SKM-1 treated with dmso at 0.1 percent for 144 hours (cell line): ENCODE data around the gene TET2.

ENCODE experiments used
- DNase-seq: peaks from one replicate; lab custom pipeline; 2025; ENCODE audit not compliant: unreplicated experiment; lab: John Stamatoyannopoulos, UW

The TET2 gene

GRCh38 chr4:105146276-105147015 lies at the start of gene TET2:
Gene TET2, plus strand, starts transcription at chr4:105146876. Its CDS starts 87,067 bp downstream, at chr4:105233943.
- peak; percentile 74 for DNase-seq

- DNase-seq: no peak
Observed at GRCh38 chr4:105102016-105102415, 44.7 kb upstream of the TET2 start.

GRCh38 chr4:105106426-105106825 lies 40.2 kb upstream of the TET2 start:
- no peak for DNase-seq

- no peak for DNase-seq
Observed at GRCh38 chr4:105107095-105107856, 39.4 kb upstream of the TET2 start.

GRCh38 chr4:105108971-105109370 lies 37.7 kb upstream of the TET2 start:
- DNase-seq: no peak

- DNase-seq: no peak
Observed at GRCh38 chr4:105112274-105112673, 34.4 kb upstream of the TET2 start.

- DNase-seq: peak; percentile 81
Observed at GRCh38 chr4:105113800-105114199, 32.9 kb upstream of the TET2 start.

- peak; percentile 43 for DNase-seq
Observed at GRCh38 chr4:105116616-105117319, 29.9 kb upstream of the TET2 start.

GRCh38 chr4:105119356-105119755 lies 27.3 kb upstream of the TET2 start:
- no peak for DNase-seq

- DNase-seq: peak; percentile 35
Observed at GRCh38 chr4:105120626-105121025, 26.1 kb upstream of the TET2 start.

GRCh38 chr4:105122350-105122749 lies 24.3 kb upstream of the TET2 start:
- DNase-seq: no peak

- DNase-seq: no peak
Observed at GRCh38 chr4:105126311-105127169, 20.1 kb upstream of the TET2 start.

- no peak for DNase-seq
Observed at GRCh38 chr4:105127170-105127445, 19.6 kb upstream of the TET2 start.

- DNase-seq: no peak
Observed at GRCh38 chr4:105128208-105128607, 18.5 kb upstream of the TET2 start.

- DNase-seq: no peak
Observed at GRCh38 chr4:105129286-105130040, 17.2 kb upstream of the TET2 start.

GRCh38 chr4:105130945-105131344 lies 15.7 kb upstream of the TET2 start:
- DNase-seq: no peak

- DNase-seq: no peak
Observed at GRCh38 chr4:105133976-105134375, 12.7 kb upstream of the TET2 start.

GRCh38 chr4:105135785-105136184 lies 10.9 kb upstream of the TET2 start:
- peak; percentile 79 for DNase-seq

- no peak for DNase-seq
Observed at GRCh38 chr4:105137121-105137875, 9.4 kb upstream of the TET2 start.

GRCh38 chr4:105139646-105140045 lies 7.0 kb upstream of the TET2 start:
- no peak for DNase-seq
